ENCODE measurements around the gene TRDMT1.

TRDMT1 gene

DNA sequence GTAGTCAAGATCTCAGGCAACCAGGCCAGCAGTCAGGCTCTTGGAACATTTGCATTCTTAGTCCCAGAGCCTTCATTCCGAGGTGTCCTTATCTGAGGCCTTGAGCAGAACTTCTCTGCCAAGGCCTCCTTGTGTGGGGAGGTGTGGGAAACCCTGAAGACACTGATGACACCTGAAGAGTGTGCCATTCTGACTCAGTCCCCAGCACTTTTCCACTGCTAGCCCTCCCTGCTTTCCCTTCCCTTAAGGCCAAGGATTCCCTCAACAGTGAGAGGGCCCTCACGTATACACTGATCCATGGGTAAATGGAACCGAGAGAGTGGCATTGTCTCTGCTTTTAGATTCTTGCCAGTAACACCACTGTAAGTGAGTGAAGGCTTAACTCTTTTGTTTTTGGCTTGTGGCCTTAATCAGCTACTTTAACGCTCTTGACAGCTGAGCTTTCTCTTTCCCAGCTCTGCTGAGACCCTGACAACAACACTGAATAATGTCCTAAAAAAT lies 30.3 kb downstream of the TRDMT1 start:
- DNase-seq: no peak

DNA sequence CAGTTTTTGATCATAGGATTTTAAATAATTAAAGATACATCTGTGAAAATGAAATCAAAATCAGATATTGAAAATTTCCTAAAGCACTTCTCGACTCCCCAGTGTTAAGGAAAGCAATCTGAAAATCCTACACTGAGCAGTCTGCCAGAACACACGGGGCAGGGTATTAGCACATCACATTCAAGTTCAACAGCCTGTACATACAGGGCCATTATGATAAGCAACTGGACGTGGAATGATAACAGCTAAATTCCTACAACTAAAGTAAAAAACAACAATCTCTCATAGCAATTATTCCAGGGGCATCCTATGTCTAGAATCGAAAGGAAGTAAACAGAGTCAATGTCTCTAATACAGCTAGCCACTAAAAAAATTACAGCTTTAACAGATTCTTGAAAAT lies 31.7 kb downstream of the TRDMT1 start:
- no peak for DNase-seq

DNA sequence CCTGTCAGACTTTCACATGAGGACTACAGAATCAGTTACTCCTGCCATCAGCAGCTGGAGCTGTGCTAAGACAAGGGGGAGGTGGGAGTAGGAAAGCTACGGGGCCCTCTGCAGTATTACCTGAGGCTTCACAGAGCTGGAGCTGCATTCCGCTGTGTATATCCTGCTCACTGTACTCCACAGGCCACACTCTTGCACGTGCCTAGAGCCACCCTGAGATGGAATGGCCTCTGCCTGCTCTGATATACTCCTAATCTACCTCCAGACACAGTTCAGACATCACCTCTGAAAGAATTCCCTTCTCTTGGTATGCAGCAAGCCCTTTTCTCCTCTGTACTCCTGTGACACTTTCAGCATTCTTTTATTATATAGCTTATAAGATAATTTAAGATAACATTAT lies 34.8 kb downstream of the TRDMT1 start:
- no peak for DNase-seq

DNA sequence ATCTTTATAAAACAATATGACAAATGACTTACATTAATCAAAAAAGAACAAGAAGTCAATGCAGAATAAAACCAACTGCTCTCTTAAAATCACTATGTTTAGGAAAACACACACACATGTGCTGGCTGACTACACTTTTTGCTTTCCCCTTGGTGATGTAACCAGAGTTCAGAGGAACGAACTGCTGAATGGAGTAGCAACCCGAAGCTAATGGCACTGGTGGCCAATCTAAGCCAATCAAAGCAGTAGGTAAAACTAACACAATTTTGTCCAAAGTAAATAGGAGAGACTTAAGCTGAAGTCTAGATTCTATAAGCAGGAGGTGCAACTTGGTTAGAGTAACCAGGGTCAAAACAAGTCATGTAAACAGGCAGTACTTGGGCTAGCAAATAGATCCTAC lies 38.6 kb downstream of the TRDMT1 start:
- DNase-seq: no peak

DNA sequence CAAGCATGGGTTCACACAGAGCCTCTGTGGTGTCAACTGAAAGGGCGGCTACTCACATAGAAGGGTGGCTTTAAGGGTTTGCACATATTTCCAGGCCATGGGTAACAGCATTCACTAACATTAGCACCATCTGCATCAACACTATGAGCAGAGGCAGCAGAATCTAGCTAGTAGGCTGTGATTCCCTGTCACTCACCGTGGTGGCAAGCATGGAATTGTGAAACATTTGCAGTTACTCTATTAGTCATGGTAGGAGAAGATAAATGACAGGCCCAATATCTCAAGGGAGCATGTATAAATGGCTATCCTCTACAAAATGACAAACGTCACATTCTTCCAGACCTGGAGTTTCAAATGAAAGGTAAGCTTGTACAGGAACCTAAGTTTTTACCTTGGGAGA lies 39.7 kb downstream of the TRDMT1 start:
- DNase-seq: no peak

DNA sequence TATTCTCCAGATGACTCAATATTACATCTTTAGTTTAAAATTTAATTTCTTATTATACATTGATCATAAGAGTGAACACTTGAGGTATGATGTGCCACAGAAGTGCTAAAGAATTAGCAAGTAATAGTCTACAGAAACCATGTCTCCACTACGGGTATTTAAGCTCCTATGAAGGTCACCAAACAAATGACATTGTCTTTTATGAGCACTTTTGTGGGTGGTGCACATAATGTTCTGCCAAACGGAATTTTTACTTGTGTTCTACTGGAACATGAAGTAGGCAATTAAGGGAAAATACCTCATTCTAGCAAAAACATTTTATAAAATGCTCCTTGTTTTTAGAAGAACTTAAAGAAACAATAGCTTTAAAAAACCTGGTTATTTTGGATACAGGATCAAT lies 44.4 kb downstream of the TRDMT1 start:
- DNase-seq: no peak

DNA sequence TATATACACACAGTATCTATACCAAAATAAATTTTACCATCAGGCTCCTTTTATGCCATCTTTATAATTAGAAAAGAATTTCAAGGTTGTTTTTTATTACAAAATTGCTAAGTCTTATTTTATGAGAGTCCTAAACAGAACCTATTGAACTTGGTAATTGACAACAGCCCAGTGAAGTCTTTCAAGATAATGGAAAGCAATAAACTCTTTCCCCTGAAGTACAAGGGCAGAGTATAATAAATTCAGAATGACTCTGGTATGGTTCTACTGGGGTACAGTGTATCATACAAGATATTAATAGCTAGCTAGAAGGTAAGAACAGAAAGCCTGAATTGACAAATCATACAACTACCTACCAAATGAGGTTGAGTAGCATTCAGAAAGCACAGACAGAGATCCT lies 45.6 kb downstream of the TRDMT1 start:
- DNase-seq: no peak

DNA sequence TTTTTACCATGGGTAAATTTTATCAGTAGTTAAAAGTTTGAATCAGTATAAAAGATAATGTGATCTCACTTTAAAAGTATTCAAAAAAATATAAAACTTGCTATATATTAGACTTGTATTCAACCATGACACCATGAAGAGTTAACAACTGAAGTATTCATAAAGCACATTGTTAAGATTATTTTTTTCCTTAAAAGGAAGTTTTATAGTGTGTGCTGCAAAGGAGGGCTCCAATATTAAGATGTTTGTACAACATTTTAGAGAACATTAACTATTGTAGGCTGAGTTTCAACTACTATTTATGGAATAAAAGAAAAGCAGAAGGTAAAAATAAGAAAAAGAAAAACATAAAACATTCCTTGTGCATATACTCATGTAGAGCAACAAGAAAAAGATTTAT lies 47.4 kb downstream of the TRDMT1 start:
- DNase-seq: no peak

DNA sequence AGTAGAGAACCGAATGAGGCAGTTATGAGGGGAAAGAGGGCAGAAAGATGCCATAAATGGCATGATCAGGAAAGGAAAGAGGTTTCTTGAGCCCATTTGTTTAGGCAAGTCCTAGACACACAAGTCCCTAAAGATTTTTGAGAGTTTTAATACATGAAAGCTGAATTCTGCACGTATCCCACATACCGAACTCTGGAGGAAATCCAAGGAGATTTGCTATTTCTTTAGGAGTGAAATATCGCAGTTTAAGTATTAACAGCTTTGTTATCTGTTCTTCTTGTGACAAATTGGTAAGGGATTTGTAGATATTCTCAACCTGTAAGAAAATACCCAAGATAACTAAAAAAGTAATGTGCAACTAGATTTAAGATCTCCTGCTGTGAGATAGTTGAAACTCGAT lies 48.2 kb downstream of the TRDMT1 start:
- no peak for DNase-seq

DNA sequence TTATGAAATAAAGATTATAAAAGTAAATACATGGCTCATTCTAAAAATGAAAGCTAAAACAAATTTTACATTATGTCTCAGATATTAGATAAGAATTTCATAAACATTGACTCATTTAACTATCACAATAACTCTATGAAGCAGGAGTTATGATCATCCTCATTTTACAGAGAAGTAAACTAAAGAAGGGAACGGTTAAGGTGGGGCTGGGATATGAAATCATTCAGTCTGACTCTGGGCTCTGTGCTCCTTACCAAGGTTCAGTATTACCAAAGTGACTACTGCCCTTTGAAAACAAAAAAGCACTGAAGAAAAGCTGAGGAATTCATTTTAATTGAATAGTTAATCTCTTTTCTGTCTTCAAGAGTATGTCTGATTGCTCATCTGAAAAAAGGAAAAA lies 49.8 kb downstream of the TRDMT1 start:
- DNase-seq: no peak

DNA sequence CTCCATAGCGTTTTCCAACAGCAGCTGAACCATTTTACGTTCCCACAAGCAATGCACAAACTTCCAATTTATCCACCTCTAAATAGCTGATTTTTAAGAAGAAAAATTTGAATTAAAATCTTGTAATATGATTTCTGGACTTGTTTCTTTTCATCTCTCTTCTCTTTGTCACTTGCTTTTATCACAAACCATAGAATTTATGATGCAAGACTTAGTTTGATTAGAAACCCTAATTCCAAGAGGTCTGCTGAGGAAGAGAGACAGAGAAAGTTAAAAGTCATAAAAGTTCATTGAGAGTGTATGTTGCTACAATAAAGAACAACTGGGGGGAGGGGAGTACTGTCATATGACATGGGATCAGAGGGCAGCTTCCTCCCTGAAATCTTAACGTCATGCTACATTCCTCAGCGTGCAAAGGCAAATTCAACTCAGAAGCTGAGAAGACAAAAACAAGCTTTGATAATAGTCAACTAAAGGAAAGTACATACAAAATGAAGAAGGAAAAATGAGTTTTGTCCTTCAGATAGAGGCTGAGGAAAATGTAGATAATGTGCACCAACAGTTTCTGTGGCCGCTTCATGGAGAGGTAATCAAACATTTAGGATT lies 53.5 kb downstream of the TRDMT1 start:
- no peak for DNase-seq

DNA sequence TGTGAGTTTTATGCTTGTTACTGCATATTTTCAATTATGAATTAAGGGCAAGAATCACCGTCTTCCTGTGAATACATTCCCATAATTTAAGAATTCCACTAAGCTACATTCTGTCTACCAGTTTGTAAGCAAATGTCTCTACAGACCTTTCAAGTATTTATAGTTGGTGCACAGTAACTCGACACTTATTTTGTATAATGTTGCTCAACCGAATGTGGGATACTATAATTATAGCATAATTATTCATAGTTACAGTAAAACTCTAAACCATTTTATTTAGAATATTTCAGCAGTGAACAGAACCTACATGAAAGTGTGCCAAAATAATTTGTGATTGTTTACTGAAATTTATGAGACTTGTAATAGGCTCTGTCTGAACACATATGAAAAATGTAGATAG lies 54.6 kb downstream of the TRDMT1 start:
- DNase-seq: no peak

DNA sequence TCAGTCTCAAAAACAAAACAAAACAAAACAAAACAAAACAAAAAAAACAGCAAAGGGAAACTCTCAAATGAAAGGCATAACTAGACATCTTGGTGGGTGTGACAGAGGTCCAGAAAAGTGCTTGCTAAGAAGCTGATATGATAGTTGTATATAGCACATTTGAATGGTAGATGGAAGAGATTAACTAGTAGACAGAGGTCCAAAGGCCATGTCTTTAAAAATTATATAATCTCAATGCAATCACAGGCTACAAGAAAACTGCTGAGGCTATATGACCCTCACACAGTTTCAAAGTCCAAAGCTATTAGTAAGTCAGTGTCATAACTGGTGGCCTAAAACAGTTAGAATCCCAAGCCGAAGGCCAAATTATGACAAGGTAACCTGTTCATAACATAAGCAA lies 56.2 kb downstream of the TRDMT1 start:
- DNase-seq: no peak

DNA sequence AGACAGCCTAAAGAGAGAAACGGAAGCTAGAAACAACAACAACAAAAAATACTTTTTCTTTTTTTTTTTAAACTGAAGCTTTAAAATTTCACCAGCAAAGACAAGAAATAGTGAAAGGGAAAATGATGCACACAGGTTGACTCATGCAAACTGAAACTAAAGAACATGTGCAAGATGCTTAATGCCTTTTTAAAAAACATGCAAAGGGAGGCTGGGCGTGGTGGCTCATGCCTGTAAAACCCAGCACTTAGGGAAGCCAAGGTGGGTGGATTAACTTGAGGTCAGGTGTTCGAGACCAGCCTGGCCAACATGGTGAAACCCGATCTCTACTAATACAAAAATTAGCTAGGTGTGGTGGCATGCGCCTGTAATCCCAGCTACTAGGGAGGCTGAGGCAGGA lies 56.7 kb downstream of the TRDMT1 start:
- no peak for DNase-seq

DNA sequence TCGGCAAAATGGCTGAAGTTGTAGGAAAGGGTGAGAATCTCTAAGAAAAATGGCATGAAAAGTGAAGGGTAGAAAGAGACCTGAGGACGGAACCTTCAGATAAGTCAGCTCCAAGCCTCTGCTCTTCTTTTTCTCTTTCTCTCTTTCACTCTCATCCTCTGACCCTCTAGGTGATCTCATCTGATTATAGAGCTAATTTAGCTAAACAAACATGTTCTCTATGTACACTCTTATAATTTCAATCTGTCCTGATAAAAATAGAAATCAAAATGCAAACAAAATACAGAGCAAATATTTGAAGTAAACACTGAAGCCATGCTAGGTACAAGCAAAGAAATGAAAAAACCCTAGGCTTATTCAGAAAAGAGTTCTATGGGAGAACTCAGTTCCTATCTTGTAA lies 57.4 kb downstream of the TRDMT1 start:
- DNase-seq: no peak

DNA sequence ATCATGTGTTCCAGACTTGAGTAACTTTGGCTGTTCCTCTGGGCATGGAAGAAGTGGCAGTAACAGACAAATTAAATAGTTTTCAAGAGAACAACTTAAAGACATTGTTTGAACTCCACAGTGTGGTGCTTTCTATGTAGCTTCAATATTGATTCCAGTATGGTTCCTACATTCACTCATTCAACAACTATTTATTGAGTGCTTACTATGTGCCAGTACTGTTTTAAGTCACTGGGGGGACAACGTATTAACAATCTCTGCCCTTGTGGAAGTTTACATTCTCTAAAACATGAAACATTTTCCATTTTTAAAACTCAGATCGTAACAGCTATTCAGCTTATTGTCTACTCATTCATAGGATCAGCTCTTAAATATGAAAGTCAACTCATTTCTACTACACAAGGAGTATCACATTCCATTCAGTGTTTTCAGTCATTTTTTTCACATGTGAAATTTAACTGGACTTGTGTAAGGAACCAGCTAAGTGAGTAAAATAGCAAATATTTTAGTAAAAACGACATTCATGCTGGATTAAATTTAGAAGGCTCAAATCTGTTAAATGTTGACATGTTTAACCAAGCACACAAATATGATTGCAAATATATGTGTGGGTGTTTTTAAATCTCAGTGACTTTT lies 58.3 kb downstream of the TRDMT1 start:
- DNase-seq: no peak

DNA sequence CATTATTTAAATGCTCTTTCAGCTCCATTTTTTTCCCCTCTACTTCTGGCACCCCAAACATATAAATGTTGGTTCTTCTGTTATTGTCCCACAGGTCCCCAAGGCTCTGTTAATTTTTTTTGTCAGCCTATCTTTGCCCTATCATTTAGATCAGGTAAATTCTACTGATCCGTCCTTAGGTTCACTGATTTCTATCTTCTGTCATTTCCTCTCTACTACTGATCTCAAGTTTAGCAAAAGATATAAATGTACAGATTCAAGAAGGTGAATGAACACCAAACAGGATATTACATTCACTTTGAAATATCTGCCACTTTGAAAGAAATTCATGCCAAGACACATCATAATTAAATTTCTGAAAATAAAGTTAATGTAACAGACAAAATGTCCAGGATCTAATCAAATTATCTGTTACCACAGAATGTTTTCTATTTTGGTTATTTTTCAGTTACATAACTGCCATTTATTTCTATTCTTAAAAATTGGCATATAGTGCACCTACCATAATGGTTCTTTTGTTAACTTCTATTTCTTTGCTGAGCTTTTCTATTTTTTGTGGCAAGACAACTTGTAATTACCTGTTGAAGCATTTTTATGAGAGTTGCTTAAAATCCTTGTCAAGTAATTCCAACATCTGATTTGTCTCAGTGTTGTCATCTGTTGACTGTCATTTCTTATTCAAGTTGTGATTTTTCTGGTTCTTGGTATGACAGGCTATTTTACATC lies 59.8 kb downstream of the TRDMT1 start:
- DNase-seq: no peak

DNA sequence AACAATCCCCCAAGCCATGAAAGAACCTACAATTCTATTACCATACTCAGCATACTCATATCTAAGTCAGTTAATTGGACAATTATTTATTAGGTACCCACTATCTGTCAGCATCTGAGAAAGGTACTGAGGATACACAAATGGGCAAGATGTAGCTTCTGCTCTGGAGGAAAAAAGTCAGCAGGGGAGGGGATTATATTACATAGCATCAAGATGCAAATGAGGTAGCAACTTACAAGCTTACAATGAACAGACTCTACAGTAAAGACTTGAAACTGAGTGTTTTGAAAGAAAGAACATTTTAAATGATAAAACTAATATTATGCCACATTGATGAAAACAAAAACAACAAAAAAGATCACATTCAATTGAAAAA lies 61.1 kb downstream of the TRDMT1 start:
- DNase-seq: no peak

DNA sequence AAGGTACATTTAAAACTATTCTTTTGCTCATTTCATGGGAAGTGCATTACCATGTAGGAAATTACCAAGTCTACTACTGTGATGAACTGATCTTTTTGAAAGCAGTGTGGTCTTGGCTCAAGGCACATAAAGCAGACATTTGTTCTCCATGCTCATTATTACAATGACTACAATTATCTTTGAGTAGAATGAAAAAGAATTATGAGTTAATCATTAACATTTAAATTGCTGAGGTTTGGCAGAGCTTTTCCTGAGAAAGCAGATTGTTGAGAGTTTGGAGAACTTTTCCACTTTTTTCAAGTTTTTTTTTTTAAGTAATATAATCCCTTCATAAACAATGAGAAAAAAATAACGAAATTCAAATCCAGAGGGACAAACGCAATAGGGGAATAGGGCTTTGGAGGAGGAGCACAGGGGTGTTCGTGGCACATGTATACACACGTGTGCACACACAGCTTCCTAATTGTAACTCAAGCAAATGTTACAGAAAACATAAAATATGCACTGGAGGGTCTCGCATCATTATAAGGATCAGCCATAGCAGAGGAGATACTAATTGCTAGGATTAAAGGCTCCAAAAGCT lies 62.9 kb downstream of the TRDMT1 start:
- no peak for DNase-seq

DNA sequence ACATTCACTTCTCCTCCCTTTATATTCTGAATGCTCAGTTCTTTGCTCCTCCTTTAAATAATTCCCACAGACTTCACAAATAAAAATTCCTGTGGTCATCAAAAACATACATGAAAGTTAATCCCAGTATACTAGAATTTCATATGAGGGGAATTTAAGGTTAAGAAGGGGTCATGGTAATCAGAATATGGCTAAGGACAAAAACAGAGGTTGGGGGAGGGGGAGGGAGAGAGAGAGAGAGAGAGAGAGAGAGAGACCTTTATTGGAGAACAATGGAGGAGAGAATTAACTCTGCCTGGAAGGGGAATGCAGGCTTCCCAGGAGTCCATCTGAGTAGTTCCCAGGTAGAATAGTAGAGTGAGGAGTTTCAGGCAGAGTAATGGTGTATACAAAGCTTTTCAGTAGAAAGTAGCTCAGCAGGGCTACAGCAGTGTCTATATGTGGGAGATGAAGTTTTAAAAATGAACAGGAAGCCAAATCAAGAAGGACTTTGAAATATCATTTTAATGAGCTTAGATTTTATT lies 66.7 kb downstream of the TRDMT1 start:
- DNase-seq: no peak

DNA sequence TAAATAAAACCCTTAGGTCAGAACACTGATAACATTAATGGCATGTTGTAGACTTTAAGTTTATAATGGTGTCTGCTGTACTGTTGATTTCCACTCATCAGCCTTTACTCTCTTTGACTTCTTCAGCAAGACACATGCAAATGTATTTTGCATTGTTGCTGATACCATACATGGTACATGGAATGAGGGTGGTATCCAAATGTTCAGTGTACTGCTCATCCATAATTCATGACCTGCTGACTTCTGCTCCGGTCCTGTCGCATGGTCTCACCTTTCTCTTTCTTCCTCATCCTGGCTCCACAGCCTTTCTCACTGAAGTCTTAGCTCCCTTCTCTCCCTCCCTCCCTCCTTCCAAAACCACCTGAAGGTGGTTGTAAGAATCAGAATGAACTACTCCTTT lies 67.2 kb downstream of the TRDMT1 start:
- DNase-seq: no peak

DNA sequence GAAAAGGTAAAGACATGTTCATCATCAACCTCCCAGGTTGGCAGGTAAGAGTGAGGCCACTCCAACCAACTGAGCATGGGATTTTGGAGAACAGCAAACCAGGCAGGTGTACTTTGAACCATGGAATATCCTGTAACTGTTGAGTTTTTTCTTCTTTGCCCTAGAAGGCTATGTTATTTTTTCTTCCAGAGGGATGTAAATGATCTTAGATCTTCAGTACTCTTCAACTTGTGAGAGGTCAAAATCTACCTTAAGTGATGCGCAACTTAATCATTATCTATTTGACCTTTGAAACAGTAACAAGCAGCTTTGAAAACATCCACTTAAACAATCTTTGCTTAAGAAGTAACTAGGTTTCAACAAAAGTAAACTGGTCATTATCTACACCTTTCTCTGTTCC lies 71.7 kb downstream of the TRDMT1 start, which contains the start of gene CUBN:
TSS of gene CUBN (minus strand) at position 71 of the 400 bp plus-strand sequence. CDS start at position 25, 46 bp downstream.
- no peak for DNase-seq

DNA sequence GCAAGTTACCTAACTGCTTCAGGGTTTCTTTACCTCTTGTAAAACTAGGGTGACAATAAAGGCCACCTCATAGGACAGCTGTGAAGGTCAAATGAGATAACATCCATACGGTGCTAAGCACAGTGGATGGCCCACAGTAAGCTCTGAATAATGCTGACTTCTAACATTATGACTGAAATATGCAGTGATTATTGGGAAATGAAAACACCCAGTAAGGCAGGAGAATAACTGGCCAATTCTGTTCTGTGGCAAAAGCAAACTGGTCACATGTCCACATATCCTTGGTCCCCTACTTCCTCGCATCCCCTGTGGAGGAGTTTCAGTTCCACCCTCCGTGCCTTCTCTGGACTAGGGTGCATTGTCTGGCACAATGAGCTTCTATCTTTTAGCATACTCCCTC lies 73.2 kb downstream of the TRDMT1 start:
- no peak for DNase-seq

DNA sequence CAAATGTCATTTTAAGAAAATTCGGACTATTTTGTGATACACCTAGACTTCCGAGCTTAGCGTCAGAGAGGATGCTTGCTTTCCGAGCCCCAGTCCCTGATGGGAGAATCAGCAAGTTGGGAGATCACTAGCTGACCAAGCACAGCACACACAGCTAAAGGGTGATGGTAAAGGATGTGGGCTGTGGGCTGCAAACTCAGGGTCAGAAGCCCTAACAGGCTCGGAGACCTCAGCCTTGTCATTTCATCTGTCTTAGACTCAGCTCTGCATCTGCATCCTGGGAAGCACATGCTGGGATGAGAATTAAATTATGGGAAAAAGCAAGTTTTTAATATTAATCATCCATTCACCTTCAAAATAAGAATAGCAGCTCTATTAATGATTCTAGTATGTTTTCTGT lies 75.1 kb downstream of the TRDMT1 start:
- no peak for DNase-seq
